NCI-H146 treated with DMSO at 0.1 percent for 48 hours (cell line): ENCODE data around the gene MRPL54.
"Not testable (repeated sequence)": the region's sequence is repeated elsewhere in the genome, so short reads cannot be mapped to it uniquely, and the experiment has no call there.

ENCODE experiments used
- DNase-seq: peaks from one replicate; lab custom pipeline; 2025; ENCODE audit not compliant: unreplicated experiment; lab: John Stamatoyannopoulos, UW

Gene MRPL54

GRCh38 chr19:3740431-3740830 is 22.1 kb upstream of the MRPL54 start:
- DNase-seq = no peak

- no peak for DNase-seq
Measured at GRCh38 chr19:3743486-3743885, 19.0 kb upstream of the MRPL54 start.

GRCh38 chr19:3745363-3746045 is 17.0 kb upstream of the MRPL54 start:
- no peak for DNase-seq

- no peak for DNase-seq
Measured at GRCh38 chr19:3746371-3747056, 16.0 kb upstream of the MRPL54 start.

- DNase-seq = no peak
Measured at GRCh38 chr19:3748965-3749364, 13.5 kb upstream of the MRPL54 start.

- DNase-seq = no peak
Measured at GRCh38 chr19:3750211-3750610, 12.3 kb upstream of the MRPL54 start.

GRCh38 chr19:3751236-3751635 is 11.2 kb upstream of the MRPL54 start:
- no peak for DNase-seq

GRCh38 chr19:3752492-3752891 is 10.0 kb upstream of the MRPL54 start:
- DNase-seq = no peak

- no peak for DNase-seq
Measured at GRCh38 chr19:3753631-3754410, 8.7 kb upstream of the MRPL54 start.

- DNase-seq = not testable (repeated sequence)
Measured at GRCh38 chr19:3757705-3758104, 4.8 kb upstream of the MRPL54 start.

GRCh38 chr19:3758297-3758696 is 4.2 kb upstream of the MRPL54 start:
- not testable (repeated sequence) for DNase-seq

- DNase-seq = no peak
Measured at GRCh38 chr19:3759482-3760254, 2.8 kb upstream of the MRPL54 start.

GRCh38 chr19:3760871-3761361 is 1.6 kb upstream of the MRPL54 start:
- DNase-seq = no peak

- DNase-seq = peak; percentile 55
Measured at GRCh38 chr19:3761382-3762129, 926 bp upstream of the MRPL54 start, which contains the start of gene APBA3. TSS of gene APBA3 (minus strand) at chr19:3761692. CDS start at chr19:3760264, 1,428 bp downstream.

GRCh38 chr19:3762130-3762473 is 380 bp upstream of the MRPL54 start:
- no peak for DNase-seq

- no peak for DNase-seq
Measured at GRCh38 chr19:3765121-3765520, 2.6 kb downstream of the MRPL54 start.

GRCh38 chr19:3765757-3766156 is 3.3 kb downstream of the MRPL54 start:
- not testable (repeated sequence) for DNase-seq

- DNase-seq = no peak
Measured at GRCh38 chr19:3766520-3766919, 4.0 kb downstream of the MRPL54 start.

GRCh38 chr19:3767050-3767449 is 4.6 kb downstream of the MRPL54 start:
- DNase-seq = no peak

- DNase-seq = no peak
Measured at GRCh38 chr19:3768015-3768747, 5.7 kb downstream of the MRPL54 start.
